Ramos (cell line): ENCODE measurements around the gene PREX1.
"Not testable (repeated sequence)": the region's sequence is repeated elsewhere in the genome, so short reads cannot be mapped to it uniquely, and the experiment has no call there.

Experiments used
- in situ Hi-C: fragments of 300-500 bp; cut with MboI; formaldehyde crosslinking; loops from one replicate; pipeline ENCODE4 v1.14.3; 2022; ENCODE audit warnings: low sequenced_read_pairs; ENCODE audit not compliant: unreplicated experiment

Gene PREX1

GRCh38 chr20:48777821-48778220 lies 50.0 kb downstream of the PREX1 start:
- in situ Hi-C loops: no loop called here

GRCh38 chr20:48777005-48777404 lies 50.8 kb downstream of the PREX1 start:
- in situ Hi-C loops: no loop called here

GRCh38 chr20:48776306-48776705 lies 51.5 kb downstream of the PREX1 start:
- in situ Hi-C loops: no loop called here

GRCh38 chr20:48775545-48775944 lies 52.3 kb downstream of the PREX1 start:
- in situ Hi-C loops: not testable (repeated sequence)

GRCh38 chr20:48774696-48775095 lies 53.1 kb downstream of the PREX1 start:
- in situ Hi-C loops: no loop called here

- in situ Hi-C loops: no loop called here
Measured at GRCh38 chr20:48773837-48774418, 53.9 kb downstream of the PREX1 start.

- in situ Hi-C loops: no loop called here
Measured at GRCh38 chr20:48772183-48772976, 55.4 kb downstream of the PREX1 start.

- in situ Hi-C loops: no loop called here
Measured at GRCh38 chr20:48771542-48771941, 56.3 kb downstream of the PREX1 start.

GRCh38 chr20:48770700-48771442 lies 56.9 kb downstream of the PREX1 start:
- in situ Hi-C loops: no loop called here

- in situ Hi-C loops: no loop called here
Measured at GRCh38 chr20:48769069-48769983, 58.5 kb downstream of the PREX1 start.

GRCh38 chr20:48766961-48767960 lies 60.5 kb downstream of the PREX1 start:
- in situ Hi-C loops: no loop called here

- in situ Hi-C loops: no loop called here
Measured at GRCh38 chr20:48766205-48766604, 61.6 kb downstream of the PREX1 start.

GRCh38 chr20:48765359-48765758 lies 62.4 kb downstream of the PREX1 start:
- in situ Hi-C loops: no loop called here

- in situ Hi-C loops: no loop called here
Measured at GRCh38 chr20:48763216-48763914, 64.4 kb downstream of the PREX1 start.

- in situ Hi-C loops: no loop called here
Measured at GRCh38 chr20:48761874-48762273, 65.9 kb downstream of the PREX1 start.

GRCh38 chr20:48761023-48761785 lies 66.6 kb downstream of the PREX1 start:
- in situ Hi-C loops: no loop called here

GRCh38 chr20:48760403-48760983 lies 67.3 kb downstream of the PREX1 start:
- in situ Hi-C loops: no loop called here
